GM10847 (cell line): Measurements from ENCODE around the gene NRARP.

Experiments
- POLR2A ChIP-seq: IDR thresholded peaks from 2 replicates; pipeline ENCODE4 v1.6.1; 2011; ENCODE audit not compliant: insufficient read length; ENCODE audit errors: extremely low read depth

NRARP gene

GRCh38 chr9:137313956-137314560 lies 12.0 kb upstream of the NRARP start:
- no peak for TF ChIP-seq POLR2A

- TF ChIP-seq POLR2A = no peak
Observed at GRCh38 chr9:137313326-137313936, 11.4 kb upstream of the NRARP start.

GRCh38 chr9:137312852-137313325 lies 10.8 kb upstream of the NRARP start:
- no peak for TF ChIP-seq POLR2A

GRCh38 chr9:137311986-137312851 lies 10.1 kb upstream of the NRARP start:
- TF ChIP-seq POLR2A = no peak

- no peak for TF ChIP-seq POLR2A
Observed at GRCh38 chr9:137311171-137311985, 9.3 kb upstream of the NRARP start.

- no peak for TF ChIP-seq POLR2A
Observed at GRCh38 chr9:137310189-137311052, 8.3 kb upstream of the NRARP start.

- no peak for TF ChIP-seq POLR2A
Observed at GRCh38 chr9:137309368-137310188, 7.5 kb upstream of the NRARP start.

GRCh38 chr9:137308057-137308619 lies 6.1 kb upstream of the NRARP start:
- no peak for TF ChIP-seq POLR2A

- no peak for TF ChIP-seq POLR2A
Observed at GRCh38 chr9:137307255-137308056, 5.4 kb upstream of the NRARP start.

GRCh38 chr9:137306850-137307254 lies 4.8 kb upstream of the NRARP start:
- no peak for TF ChIP-seq POLR2A

GRCh38 chr9:137306066-137306849 lies 4.2 kb upstream of the NRARP start:
- no peak for TF ChIP-seq POLR2A

GRCh38 chr9:137305798-137306065 lies 3.7 kb upstream of the NRARP start:
- no peak for TF ChIP-seq POLR2A
